DMS153 (cell line): ENCODE results near the gene CRIM1.

Experiments used
- DNase-seq: peaks from one replicate; lab custom pipeline; 2025; lab: John Stamatoyannopoulos, UW

Gene CRIM1

GRCh38 chr2:36556842-36557241, 201.3 kb downstream of the CRIM1 start:
- no peak for DNase-seq

- DNase-seq: no peak
These were observed 203.8 kb downstream of the CRIM1 start for GRCh38 chr2:36559221-36559942.

- DNase-seq: no peak
These were observed 205.1 kb downstream of the CRIM1 start for GRCh38 chr2:36560726-36561125.

GRCh38 chr2:36561237-36561944, 205.8 kb downstream of the CRIM1 start:
- DNase-seq: no peak

- DNase-seq: no peak
These were observed 206.7 kb downstream of the CRIM1 start for GRCh38 chr2:36562240-36562639.

- no peak for DNase-seq
These were observed 207.5 kb downstream of the CRIM1 start for GRCh38 chr2:36562973-36563532.

- DNase-seq: no peak
These were observed 208.9 kb downstream of the CRIM1 start for GRCh38 chr2:36564377-36564930.

- no peak for DNase-seq
These were observed 210.1 kb downstream of the CRIM1 start for GRCh38 chr2:36565712-36566111.

GRCh38 chr2:36566887-36567286, 211.3 kb downstream of the CRIM1 start:
- DNase-seq: no peak

- no peak for DNase-seq
These were observed 212.3 kb downstream of the CRIM1 start for GRCh38 chr2:36567711-36568408.

- no peak for DNase-seq
These were observed 213.1 kb downstream of the CRIM1 start for GRCh38 chr2:36568516-36569246.

- DNase-seq: no peak
These were observed 213.8 kb downstream of the CRIM1 start for GRCh38 chr2:36569267-36569856.

- DNase-seq: no peak
These were observed 214.8 kb downstream of the CRIM1 start for GRCh38 chr2:36570416-36570815.

- no peak for DNase-seq
These were observed 216.6 kb downstream of the CRIM1 start for GRCh38 chr2:36572054-36572718.

- no peak for DNase-seq
These were observed 217.1 kb downstream of the CRIM1 start for GRCh38 chr2:36572719-36573059.

GRCh38 chr2:36573165-36573564, 217.6 kb downstream of the CRIM1 start:
- DNase-seq: no peak

- no peak for DNase-seq
These were observed 219.0 kb downstream of the CRIM1 start for GRCh38 chr2:36574560-36574959.

- DNase-seq: no peak
These were observed 222.3 kb downstream of the CRIM1 start for GRCh38 chr2:36577884-36578283.

- no peak for DNase-seq
These were observed 223.0 kb downstream of the CRIM1 start for GRCh38 chr2:36578343-36579296.

GRCh38 chr2:36579297-36579664, 223.7 kb downstream of the CRIM1 start:
- no peak for DNase-seq
